Measurements from ENCODE around the gene SYDE1.
"Not testable (repeated sequence)": the region's sequence is repeated elsewhere in the genome, so short reads cannot be mapped to it uniquely, and the experiment has no call there.

The SYDE1 gene, protein sequence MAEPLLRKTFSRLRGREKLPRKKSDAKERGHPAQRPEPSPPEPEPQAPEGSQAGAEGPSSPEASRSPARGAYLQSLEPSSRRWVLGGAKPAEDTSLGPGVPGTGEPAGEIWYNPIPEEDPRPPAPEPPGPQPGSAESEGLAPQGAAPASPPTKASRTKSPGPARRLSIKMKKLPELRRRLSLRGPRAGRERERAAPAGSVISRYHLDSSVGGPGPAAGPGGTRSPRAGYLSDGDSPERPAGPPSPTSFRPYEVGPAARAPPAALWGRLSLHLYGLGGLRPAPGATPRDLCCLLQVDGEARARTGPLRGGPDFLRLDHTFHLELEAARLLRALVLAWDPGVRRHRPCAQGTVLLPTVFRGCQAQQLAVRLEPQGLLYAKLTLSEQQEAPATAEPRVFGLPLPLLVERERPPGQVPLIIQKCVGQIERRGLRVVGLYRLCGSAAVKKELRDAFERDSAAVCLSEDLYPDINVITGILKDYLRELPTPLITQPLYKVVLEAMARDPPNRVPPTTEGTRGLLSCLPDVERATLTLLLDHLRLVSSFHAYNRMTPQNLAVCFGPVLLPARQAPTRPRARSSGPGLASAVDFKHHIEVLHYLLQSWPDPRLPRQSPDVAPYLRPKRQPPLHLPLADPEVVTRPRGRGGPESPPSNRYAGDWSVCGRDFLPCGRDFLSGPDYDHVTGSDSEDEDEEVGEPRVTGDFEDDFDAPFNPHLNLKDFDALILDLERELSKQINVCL

DNA sequence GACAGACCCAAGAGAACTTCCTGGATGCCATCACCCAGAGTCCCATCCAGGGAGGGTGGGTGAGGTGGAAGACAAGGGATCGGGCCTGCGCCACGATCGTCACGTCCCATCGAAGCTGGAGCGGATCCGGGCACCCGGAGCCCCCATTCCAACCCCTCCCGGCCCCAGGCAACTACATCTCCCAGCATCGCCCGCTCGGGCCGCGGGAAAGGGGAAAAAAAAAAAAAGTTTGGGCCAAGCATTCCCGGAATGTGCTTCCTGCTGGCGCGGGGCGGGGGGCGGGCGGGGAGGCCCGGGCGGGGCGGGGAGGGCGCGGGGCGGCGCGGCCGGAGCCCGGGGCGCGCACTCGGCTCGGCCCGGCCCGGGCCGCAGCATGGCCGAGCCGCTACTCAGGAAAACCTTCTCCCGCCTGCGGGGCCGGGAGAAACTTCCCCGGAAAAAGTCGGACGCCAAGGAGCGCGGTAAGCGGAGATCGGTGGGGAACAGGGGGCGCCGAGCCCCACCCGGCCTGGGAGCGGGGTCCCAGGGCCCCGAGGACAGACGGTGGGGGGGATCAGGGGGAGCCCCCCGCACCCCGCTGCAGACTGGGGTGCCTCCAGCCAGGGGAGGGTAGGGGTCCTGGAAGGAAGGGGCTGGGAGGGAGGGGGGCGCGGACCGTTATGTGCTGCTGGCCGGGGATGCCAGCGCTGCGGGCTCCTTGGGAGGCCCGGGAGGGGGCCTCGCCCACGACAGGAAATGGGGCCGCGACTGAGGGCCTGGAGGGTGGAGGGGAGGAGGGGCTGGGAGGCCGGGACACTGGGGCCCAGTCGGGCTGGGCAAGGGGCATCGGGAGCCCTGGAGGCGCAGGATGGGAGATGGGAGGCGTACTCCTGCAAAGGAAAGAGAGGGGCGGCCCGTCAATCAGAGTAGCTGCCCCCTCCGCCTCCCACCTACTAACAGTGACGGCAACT lies at the start of gene SYDE1:
Gene SYDE1, plus strand, starts transcription at position 341 of the 950 bp plus-strand sequence. Its CDS starts 33 bp downstream, at position 374.
- DNase-seq, result no peak

DNA sequence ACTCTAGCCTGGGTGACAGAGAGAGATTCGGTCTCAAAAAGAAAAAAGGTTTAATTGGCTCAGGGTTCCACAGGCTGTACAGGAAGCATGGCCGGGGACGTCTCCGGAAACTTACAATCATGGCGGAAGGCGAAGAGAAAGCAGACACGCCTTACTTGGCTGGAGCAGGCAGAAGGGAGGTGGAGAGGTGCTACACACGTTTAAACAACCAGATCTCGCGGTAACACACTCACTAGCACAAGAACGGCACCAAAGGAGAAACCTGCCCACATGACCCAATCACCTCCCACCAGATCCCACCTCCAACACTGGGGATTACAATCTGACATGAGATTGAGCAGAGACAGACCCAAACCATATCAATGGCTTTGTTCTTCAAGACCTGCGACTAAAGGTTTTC lies 45.2 kb upstream of the SYDE1 start:
- peak; percentile 2 for DNase-seq

DNA sequence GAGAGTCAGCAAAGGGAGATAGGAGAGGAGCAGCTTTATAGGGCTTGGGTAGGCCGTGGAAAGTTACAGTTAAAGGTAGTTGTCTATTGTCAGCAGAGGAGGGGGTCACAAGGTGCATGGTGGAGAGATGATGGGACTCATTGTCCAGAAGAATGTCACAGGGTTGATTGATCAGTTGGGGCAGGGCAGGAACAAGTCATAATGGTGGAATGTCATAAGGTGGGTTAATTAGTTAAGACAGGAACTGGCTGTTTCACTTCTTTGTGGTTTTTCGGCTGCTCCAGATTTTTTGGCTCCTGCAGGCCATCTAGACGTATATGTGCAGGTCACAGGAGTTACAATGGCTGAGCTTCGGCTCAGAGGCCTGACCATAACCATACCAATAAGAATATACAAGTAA lies 36.8 kb upstream of the SYDE1 start:
- not testable (repeated sequence) for DNase-seq

DNA sequence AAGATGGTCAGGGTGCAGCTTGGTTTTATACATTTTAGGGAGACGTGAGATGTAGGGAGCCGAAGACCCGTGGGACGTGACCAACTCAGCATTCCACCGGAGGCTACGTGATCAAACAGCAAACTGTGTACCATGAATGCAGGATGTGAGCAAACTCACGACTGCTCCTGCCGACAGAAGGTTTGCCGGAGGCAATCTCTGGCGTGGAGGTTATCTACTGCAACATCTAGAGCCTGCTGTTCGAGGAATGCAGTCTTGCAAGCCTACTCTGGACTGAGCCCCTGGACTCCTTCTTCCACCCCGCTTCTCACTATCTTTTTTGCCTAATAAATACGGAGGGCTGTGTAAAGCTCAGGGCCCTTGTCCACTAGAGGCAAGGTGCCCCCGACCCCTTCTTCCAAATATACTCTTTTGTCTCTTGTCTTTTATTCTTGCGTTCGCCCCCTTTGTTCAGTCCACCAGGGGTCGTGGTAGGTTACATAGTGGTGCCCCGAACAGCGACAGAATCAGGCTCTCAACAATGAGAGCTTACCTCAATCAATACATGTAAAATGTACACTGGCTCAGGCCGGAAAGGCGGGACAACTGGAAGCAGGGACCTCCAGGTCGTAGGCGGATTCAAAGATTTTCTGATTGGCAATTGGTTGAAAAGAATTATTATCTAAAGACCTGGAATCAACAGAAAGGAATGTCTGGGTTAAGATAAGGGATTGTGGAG lies 34.1 kb upstream of the SYDE1 start:
- DNase-seq, result no peak

DNA sequence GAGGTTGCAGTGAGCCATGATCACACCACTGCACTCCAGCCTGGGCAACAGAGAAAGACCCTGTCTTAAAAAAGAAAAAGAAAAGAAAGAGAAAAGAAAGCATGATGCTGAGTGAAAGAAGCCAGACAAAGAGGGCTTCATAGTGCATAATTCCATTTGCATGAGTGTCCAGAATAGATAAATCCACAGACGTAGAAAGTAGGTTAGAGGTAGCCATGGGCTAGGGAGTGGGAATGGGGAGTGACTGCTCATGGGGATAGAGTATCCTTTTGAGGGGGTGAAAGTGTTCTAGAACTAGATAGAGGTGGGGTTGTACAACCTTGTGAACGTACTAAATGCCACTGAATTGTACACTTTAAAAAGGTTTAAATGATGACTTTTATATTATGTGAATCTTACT lies 32.8 kb upstream of the SYDE1 start:
- DNase-seq, result no peak

DNA sequence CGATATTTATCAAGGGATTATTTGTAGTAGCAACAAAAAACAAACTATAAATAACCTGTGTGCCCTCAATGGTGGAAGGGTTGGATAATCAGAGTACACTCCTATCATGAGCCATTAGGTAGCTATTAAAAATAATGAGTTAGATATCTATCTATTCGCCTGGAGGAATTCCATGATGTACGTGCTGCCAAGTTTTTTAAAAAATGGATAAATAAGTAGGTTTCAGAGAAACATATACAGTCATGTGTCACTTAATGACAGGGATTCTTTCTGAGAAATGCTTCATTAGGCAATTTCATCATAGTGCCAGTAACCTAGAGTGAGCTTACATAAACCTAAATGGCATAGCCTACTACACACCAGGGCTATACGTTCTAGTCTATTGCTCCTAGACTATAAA lies 31.4 kb upstream of the SYDE1 start:
- DNase-seq, result no peak

DNA sequence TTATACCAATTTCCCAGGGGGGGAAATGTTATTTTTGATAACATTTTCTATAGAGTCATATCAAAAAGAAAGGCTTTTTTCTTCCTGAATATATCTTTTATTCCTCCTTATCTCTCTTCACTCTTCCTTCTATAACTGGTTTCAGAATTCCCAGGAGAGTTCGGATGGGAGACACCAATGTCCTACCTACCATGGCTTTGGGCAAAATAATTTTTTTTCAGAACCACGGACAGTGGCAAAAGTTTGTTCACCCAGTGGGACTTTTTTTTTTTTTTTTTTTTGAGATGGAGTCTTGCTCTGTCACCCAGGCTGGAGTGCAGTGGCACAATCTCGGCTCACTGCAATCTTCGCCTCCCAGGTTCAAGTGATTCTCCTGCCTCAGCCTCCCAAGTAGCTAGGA lies 27.2 kb upstream of the SYDE1 start:
- not testable (repeated sequence) for DNase-seq

DNA sequence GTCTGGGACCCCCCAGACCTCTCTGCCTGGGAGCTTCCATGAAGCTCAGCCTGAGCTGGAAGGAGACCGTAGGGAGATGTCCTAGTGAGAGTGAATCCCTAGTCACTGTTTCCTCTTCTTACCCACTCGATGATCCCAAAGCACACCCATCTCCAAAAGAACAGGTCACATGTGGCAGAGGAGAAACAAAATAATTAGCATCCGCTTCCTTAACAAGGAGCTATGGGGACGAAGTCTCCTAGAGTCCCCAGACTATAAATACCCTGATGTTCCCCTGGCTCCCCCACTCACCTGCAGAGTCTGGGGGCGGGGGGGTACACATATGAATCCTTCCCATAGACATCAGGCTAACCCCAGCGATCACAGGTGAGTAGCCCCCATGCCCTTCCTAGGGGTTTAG lies 25.3 kb upstream of the SYDE1 start, which contains the start of gene OR1I1:
Gene OR1I1, plus strand, starts transcription at position 301 of the 400 bp plus-strand sequence. CDS start 4,855 bp downstream, outside the sequence.
- no peak for DNase-seq

DNA sequence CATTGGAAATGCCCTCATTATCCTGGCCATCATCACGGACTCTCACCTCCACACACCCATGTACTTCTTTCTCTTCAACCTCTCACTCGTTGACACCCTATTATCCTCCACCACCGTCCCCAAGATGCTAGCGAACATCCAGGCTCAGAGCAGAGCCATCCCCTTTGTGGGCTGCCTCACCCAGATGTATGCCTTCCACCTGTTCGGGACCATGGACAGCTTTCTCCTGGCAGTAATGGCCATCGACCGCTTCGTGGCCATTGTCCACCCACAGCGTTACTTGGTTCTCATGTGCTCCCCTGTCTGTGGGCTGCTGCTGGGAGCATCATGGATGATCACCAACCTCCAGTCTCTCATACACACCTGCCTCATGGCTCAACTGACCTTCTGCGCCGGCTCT lies 20.0 kb upstream of the SYDE1 start:
- no peak for DNase-seq

DNA sequence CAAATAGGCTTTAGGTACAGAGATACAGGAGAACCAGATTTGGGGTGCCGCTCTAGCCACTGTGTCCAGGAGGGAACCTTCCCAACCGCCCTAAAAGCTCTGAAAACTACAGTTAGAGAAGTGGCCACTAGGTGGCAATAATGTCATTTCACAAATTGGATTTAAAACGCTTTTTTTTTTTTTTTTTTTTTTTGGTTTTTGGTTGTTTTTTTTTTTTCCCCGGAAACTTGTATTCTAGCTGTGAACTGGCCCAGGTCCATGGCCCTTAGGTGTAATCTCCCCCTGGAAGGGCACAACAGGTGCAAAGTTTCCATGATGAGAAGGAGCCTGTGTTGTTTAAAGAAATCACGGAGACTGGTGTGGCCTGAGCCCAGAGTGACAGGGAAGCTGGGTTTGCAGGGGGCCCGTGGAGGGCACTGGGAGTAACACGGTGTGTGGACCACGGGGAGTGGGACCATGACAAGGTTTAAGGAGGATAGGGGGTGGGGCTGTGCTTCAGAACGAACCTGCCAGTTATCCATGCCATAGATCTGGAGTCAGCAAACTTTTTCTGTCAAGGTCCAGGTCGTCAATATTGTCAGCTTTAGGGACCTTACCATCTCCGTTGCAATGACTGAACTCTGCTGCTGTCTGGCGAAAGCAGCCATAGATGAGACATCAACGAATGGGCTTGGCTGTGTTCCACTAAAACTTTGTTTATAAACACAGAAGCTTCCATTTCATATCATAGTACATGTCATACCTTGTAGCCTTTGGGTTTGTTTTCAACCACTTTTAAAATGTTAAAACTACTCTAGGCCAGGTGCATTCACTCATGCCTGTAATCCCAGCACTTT lies 15.1 kb upstream of the SYDE1 start:
- DNase-seq, result peak; percentile 55

DNA sequence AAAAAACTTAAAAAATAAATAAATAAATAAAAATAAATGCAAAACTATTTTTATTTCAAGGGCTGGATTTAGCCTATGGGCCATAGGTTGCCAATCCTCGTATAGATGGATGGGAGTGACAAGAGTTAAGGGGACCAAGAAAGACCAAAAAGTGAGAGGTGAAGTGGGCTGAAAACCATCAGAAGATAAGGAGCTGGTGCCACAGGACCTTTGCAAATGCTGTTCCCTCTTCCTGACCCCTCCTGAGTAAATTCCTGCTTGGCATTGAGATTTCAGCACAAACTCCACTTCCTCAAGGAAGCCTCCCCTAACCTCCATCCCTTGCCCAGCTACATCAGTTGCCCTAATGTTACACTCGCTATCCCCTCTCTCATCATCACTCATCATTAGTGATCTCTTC lies 14.2 kb upstream of the SYDE1 start:
- no peak for DNase-seq

DNA sequence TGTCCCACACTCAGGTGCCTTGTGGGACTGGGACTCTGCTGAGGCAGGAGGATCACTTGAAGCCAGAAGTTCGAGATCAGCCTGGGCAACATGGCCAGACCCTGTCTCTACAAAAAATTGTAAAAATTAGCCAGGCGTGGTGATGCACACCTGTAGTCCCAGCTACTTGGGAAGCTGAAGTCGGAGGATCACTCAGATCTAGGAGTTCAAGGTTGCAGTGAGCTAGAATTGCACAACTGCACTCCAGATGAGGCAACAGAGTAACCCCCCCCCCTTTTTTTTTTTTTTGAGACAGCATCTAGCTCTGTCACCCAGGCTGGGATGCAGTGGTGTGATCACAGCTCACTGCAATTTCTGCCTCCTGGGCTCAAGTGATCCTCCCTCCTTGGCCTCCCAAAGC lies 11.0 kb upstream of the SYDE1 start:
- no peak for DNase-seq

DNA sequence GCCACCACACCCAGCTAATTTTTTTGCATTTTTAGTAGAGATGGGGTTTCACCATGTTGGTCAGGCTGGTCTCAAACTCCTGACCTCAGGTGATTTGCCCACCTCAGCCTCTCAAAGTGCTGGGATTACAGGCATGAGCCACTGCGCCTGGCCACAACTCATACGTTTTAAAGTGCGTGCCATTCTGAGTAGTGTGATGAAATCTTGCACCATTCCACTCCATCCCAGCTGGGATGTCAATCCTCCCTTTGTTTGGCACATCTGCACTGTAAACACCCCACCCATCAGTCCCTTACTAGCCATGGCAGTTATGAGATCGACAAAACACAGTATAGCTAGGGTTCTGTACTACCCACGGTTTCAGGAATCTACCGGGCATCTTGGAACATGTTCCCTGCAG lies 9.2 kb upstream of the SYDE1 start:
- not testable (repeated sequence) for DNase-seq

DNA sequence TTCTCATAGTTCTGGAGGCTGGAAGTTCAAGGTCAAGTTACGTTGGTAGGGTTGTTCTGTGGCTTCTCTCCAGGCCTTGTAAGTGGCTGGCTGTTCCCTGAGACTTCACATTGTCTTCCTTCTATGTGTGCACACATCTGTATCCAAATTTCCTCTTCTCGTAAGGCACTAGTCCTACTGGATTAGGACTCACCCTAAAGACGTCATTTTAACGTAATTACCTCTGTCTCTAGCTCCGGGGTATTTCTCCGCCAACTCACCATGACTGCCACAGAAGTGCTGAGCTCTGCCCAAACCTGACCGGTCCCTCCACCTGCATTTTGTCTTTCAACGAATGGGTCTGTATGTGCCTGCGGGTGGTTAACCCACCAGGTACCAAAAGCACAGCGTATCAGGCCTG lies 8.7 kb upstream of the SYDE1 start:
- DNase-seq, result no peak

DNA sequence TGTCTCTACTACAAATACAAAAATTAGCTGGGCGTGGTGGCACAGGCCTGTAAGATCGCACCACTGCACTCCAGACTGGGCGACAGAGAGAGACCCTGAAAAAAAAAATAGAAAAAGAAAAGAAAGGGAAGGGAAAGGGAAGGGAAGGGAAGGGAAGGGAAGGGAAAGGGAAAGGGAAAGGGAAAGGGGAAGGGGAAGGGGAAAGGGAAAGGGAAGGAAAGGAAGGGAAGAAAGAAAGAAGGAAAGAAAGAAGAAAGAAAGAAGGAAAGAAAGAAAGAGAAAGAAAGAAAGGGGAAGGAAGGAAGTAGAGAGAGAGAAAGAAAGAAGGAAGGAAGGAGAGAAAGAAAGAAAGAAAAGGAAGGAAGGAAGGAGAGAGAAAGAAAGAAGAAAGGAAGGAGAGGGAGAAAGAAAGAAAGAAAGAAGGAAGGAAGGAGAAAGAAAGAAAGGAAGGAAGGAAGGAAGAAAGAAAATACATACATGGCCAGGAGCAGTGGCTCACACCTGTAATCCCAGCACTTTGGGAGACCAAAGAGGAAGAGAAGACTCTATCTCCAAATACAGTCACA lies 8.1 kb upstream of the SYDE1 start:
- no peak for DNase-seq

DNA sequence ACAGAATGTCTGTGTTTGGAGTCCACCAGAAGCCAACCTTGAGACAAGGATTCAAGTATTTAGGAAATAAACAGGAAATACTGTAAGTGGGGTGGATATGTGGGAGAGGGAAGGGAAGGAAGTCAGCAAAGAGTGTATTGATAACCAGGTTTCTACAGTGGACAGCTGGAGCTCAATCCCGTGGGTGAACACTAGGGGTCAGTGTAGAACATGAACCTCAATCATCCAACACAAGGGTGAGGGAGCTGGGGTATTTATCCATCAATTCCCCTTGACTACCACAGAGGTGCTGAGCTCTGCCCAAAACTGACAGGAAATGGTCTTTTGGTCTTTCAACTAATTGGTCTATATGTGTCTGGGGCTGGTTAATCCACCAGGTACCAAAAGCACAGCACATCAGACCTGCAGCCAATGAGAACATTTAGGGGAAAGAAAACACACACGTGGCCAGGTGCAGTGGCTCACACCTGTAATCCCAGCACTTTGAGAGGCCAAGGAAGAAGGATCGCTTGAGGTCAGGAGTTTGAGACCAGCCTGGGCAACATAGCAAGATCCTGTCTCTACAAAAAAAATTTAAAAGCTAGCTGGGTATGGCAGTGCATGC lies 5.6 kb upstream of the SYDE1 start:
- peak; percentile 11 for DNase-seq

DNA sequence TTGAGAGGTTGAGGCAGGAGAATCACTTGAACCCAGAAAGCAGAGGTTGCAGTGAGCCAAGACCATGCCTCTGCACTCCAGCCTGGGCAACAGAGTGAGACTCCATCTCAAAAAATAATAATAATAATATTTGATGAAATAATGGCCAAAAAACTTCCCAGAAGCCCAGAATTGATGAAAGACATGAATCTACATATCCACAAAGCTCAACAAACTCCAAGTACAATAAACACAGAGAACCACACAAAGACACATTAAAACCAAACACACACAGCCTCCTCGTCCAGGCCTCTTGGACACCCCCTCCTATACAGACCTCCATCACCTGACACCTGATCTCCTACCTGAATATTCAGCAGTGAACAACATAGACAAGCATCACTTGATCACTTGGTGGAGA lies 3.2 kb upstream of the SYDE1 start:
- DNase-seq, result no peak

DNA sequence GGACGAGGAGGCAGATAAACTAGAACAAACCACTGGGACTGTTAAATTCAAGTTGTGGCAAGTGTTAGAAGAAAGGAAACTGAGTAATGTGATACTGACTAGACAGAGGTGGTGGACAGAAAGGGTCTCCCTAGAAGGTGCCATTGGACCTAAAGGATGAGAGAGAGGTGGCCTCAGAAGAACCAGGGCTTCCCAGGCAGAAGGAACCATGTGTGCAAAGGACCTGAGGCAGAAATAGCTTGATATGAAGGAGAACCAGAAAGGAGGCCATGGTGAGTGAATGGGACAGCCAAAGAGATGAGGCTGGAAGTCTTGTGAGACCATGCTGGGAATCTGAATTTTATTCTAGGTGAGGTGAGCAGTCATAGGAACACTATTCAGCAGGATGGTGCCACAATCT lies 2.8 kb upstream of the SYDE1 start:
- no peak for DNase-seq

DNA sequence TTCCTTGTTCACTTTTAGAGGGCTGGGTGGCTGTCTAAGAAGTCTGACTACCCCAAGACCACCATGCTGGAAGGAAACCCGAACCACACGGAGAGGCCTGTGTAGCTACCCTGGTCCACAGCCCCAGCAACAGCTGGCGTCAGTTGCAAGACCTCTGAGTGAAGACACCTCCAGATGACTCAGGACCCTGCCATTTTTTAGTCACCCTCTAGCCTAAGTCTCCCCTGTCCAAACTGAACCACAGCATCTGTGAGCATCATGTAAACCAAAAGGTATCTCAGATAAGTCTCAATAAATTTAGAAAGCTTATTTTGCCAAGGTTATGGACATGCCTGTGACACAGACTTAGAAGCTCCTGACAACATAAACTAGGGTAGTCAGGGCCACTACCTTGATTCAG lies 2.2 kb upstream of the SYDE1 start:
- no peak for DNase-seq

DNA sequence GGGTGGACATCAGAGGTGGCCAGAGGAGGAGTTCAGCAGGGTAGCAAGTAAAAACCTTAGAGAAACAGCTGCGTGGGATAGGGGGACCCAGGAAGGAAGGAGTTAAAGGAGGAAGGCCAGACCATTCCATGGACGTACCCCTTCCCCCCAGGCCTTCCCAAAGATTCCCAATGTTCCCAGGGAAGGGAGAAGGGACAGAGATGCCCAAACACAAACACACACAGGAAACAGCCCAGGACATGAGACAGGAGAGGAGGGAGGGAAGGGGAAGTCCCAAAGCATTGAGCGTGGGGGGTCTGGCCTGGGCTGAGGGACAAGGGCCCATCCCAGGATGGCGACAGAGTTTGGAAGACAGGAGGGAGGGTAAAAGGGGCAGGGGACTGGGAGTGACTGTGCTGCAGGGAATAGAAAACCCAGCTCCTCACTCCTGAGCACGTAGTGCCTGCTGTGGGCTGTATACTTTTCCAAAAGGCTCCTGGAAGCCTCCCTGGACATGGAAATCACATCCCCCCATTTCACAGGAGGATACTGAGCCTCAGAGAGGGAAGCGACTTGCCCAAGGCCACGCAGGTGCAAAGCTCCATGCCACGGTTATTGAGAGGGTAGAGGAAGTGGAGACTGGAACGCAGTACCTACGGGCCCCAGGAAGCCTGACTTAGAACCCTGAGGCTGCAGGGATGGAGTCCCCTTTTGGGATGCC lies 1.1 kb downstream of the SYDE1 start:
- DNase-seq, result no peak
